GM23248 (cell line): ENCODE data around the gene CYGB. TPM values are rescaled to one million over a fixed set of nuclear protein-coding genes. Genes with fewer than 3 reads are reported as not detected.

ENCODE experiments used
- DNase-seq: peaks from one replicate; pipeline ENCODE4 v3.0.0-alpha.2; 2015
- H2AFZ ChIP-seq: fragments of 200-600 bp; sonication (generic); 2 replicates; pipeline ENCODE4 v1.6.1; 2016; ENCODE audit warnings: antibody characterized with exemption
- H3F3A ChIP-seq: fragments of 200-600 bp; sonication (generic); 2 replicates; pipeline ENCODE4 v1.6.1; 2016; ENCODE audit warnings: mild to moderate bottlenecking, antibody characterized with exemption, mixed run types; ENCODE audit not compliant: insufficient read depth
- H3K27ac ChIP-seq: fragments of 200-600 bp; sonication (generic); 2 replicates; pipeline ENCODE4 v1.5.1; 2016; ENCODE audit warnings: mild to moderate bottlenecking
- H3K27me3 ChIP-seq: fragments of 200-600 bp; sonication (generic); replicated peaks from 2 replicates; pipeline ENCODE4 v1.6.1; 2016; ENCODE audit warnings: mild to moderate bottlenecking; ENCODE audit not compliant: insufficient read depth
- H3K36me3 ChIP-seq: fragments of 200-600 bp; sonication (generic); 2 replicates; pipeline ENCODE4 v1.6.1; 2016; ENCODE audit warnings: low read depth, mild to moderate bottlenecking
- H3K4me1 ChIP-seq: fragments of 200-600 bp; sonication (generic); 2 replicates; pipeline ENCODE4 v1.6.1; 2016; ENCODE audit warnings: mild to moderate bottlenecking; ENCODE audit not compliant: insufficient read depth
- H3K4me2 ChIP-seq: fragments of 200-600 bp; sonication (generic); one replicate; pipeline ENCODE4 v1.6.1; 2016; ENCODE audit warnings: mild to moderate bottlenecking; ENCODE audit not compliant: unreplicated experiment
- H3K4me3 ChIP-seq: fragments of 200-600 bp; sonication (generic); 2 replicates; pipeline ENCODE4 v1.5.1; 2016; ENCODE audit warnings: mild to moderate bottlenecking
- H3K79me2 ChIP-seq: fragments of 200-600 bp; sonication (generic); 2 replicates; pipeline ENCODE4 v1.6.1; 2016; ENCODE audit warnings: mild to moderate bottlenecking; ENCODE audit not compliant: insufficient read depth
- H3K9ac ChIP-seq: fragments of 200-600 bp; sonication (generic); 2 replicates; pipeline ENCODE4 v1.6.1; 2016; ENCODE audit warnings: mild to moderate bottlenecking
- H3K9me2 ChIP-seq: fragments of 200-600 bp; sonication (generic); 2 replicates; pipeline ENCODE4 v1.6.1; 2016; ENCODE audit warnings: mixed run types, mild to moderate bottlenecking, moderate library complexity; ENCODE audit not compliant: insufficient read depth
- H3K9me3 ChIP-seq: fragments of 200-600 bp; sonication (generic); one replicate; pipeline ENCODE4 v1.6.1; 2017; ENCODE audit warnings: low read depth
- H4K20me1 ChIP-seq: fragments of 200-600 bp; sonication (generic); 2 replicates; pipeline ENCODE4 v1.6.0; 2016; ENCODE audit not compliant: insufficient read depth
- EZH2 ChIP-seq: fragments of 200-600 bp; sonication (generic); IDR thresholded peaks from 2 replicates; pipeline ENCODE4 v1.6.1; 2018; ENCODE audit warnings: antibody characterized with exemption, mild to moderate bottlenecking; ENCODE audit not compliant: insufficient read depth, poor library complexity, severe bottlenecking
- EZH2phosphoT487 ChIP-seq: fragments of 200-600 bp; sonication (generic); IDR thresholded peaks from 2 replicates; pipeline ENCODE4 v1.6.1; 2018; ENCODE audit warnings: antibody characterized with exemption, moderate library complexity, mild to moderate bottlenecking, low read depth; ENCODE audit not compliant: insufficient read depth
- WGBS, 2 experiments: methylation state at CpG; one replicate each; pipeline ENCODE4 v1.1.6; 2015 to 2017; ENCODE audit warnings: low lambda C conversion rate in 2 of 2, low coverage in 1 of 2; ENCODE audit errors: missing lambda C conversion rate in 2 of 2; 5-methylcytosine and 5-hydroxymethylcytosine counted together
- in situ Hi-C: fragments of 300-500 bp; cut with MboI; formaldehyde crosslinking; loops from 2 replicates; pipeline ENCODE4 v1.15.0; 2020
- polyA plus RNA-seq: library from polyadenylated mRNA; unstranded; fragments of >200 nt; fragmentation: Nextera tagmentation; extraction: Ambion mirVana; gene quantifications from 2 replicates; pipeline ENCODE4 v1.2.1, GENCODE V29; 2016
- total RNA-seq: library from RNA; depleted of rRNA; stranded (reverse); fragments of >200 nt; shearing (Covaris generic); gene quantifications from 2 replicates; pipeline ENCODE4 v1.2.3, GENCODE V29; 2014

CYGB gene
- total and polyA plus RNA-seq, 2 experiments from 2014 or later: 1.1 to 8.3 TPM

DNA sequence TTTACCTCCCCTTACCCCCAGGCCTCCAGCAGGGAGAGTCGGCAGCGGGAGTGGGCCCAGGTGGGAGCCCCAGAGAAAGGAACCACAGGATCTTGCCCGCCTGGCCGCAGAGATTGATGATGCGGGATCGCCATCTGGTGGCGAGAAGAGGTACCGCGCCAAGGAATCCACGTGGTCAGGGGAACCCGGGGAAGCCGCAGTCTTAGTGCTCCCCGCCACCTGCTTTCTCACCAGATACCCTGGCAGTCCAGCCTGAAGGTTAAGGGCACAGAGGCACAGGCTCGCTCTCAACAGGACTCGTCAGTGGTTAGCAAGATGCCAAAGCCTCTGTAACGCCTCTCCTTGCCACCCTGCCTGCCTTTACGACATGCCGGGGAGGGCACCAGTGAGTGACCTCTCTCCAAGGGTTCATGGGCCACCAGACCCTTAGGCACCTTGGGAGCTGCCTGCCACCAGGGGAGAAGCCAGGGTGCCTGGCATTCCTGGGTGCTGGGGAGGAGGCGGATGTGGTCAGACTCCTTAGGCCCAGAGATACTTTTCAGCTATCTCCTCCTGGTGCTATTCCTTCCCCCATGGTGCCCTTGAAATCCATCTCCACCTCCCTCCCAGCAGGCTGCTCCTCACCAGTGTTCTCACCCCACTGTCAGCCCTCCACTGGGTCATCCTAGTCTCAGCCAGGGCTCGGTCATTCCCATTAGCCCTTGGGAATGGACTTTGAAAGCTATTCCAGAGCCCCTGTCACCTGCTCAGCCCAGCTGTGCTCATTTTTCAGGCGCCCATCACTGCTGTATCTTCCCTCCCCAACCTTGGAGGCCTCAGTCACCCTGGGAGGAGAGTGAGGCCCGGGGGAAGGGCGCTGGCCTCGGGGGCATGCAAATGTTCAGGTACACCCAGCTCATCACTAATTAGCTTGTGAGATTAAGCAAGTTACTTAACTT is 30.8 kb downstream of the CYGB start:
- in situ Hi-C loops: loop anchor here (5.0 kb wide), 1 partner anchor 39 kb away; the partner anchor contains the start of gene AANAT
- Histone ChIP-seq H3K4me3 (no peak overlapping the region), H3K27ac (no peak overlapping the region), H3K27me3 (no peaks in the 10 kb centered on the region), H3K79me2 (no peaks in the 10 kb centered on the region), H3K4me2 (no peak overlapping the region), H3F3A (no peaks in the 10 kb centered on the region), H3K9ac (no peak overlapping the region), H3K9me3 (no peaks in the 10 kb centered on the region), H4K20me1 (no peaks in the 10 kb centered on the region), H2AFZ (peak overlapping the region; percentile 58; the same call in 1 of the 2 replicates), H3K36me3 (no peaks in the 10 kb centered on the region), H3K9me2 (no peaks in the 10 kb centered on the region), H3K4me1 (peaks cover 9% of the 10 kb centered on the region; the same call in 1 of the 2 replicates)
- DNase-seq: peak; percentile 78
- 28 to 31% methylated on average over 24 of the region's 24 CpGs for WGBS, 2 experiments
- TF ChIP-seq EZH2 (no peak), EZH2phosphoT487 (no peak)

DNA sequence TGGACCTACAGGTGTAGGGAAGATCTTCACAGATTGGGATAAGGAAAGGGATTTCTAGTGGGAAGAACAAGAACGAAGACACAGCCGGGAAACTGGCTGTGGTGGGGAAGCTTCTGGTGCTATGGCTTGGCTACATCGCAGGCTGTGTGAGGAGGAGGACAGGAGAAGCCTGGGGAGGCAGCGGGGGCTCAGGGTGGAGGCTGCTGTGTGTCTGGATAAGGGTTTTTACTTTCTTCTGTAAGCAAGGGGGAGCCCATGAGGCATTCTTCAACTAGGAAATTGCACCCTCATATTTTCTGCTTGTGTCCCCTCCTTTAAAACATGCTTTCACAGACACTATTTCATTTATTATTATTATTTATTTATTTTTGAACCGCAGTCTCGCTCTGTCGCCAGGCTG is 33.4 kb downstream of the CYGB start:
- Histone ChIP-seq H3K9me3 (no peaks in the 10 kb centered on the region), H3K9ac (no peak overlapping the region), H3K4me3 (no peak overlapping the region), H3K4me1 (no peaks in the 10 kb centered on the region; the same call in 1 of the 2 replicates), H3K79me2 (no peaks in the 10 kb centered on the region), H4K20me1 (no peaks in the 10 kb centered on the region), H3K27ac (no peak overlapping the region), H3F3A (peaks cover 3% of the 10 kb centered on the region; the same call in 1 of the 2 replicates), H3K27me3 (no peaks in the 10 kb centered on the region), H3K36me3 (no peaks in the 10 kb centered on the region), H2AFZ (no peak overlapping the region), H3K4me2 (no peak overlapping the region), H3K9me2 (no peaks in the 10 kb centered on the region)
- no peak for DNase-seq
- in situ Hi-C loops: no loop called here
- TF ChIP-seq EZH2phosphoT487 (no peak), EZH2 (no peak)
- WGBS, 2 experiments: 85 to 91% methylated on average over 7 of the region's 7 CpGs

DNA sequence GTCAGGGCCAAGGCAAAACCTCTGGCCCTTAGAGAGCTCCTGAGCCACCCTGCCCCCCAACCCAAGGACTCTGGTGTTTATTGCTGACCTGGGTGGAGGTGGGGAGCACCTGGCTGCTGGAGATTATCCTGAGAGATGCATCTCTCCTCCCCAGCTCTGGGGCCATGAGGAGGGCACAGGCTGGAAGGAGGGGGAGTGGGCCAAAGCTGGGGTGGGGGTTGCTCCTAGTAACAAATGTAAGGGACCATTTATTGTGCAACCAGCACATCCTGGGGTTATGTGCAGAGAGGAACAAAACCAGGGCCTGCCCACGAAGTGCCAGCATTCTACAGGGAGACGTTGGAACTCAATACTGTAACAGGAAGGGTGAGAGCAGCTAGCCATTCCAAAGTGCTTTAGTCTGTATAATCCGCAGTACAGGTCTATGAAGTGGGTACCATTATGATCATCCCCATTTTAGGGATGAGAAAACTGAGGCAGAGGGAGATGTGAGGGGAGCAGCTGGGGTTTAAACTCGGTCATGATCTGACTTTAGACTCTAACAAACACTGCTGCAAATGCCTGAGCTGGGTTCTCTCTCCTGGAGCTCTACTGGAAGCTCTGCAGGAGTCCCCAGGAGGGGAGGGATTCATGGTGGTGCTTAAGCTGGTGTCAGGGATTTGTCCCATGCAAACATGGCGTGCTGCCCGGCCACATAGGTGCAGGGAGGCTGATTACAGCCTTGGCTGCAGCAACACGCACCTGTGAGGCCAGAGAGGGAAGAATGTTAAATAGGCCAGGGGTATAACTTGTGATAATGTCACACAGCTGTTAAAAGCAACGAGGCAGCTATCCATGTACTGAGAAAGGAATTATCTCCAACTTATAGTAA is 34.9 kb downstream of the CYGB start:
- Histone ChIP-seq H3K9ac (no peak overlapping the region), H3K4me3 (no peak overlapping the region), H2AFZ (peak overlapping the region; percentile 83; the same call in 1 of the 2 replicates), H3K27me3 (no peaks in the 10 kb centered on the region), H3K4me2 (no peak overlapping the region), H3K27ac (no peak overlapping the region), H3K36me3 (no peaks in the 10 kb centered on the region), H3K9me2 (no peaks in the 10 kb centered on the region), H4K20me1 (no peaks in the 10 kb centered on the region), H3K9me3 (no peaks in the 10 kb centered on the region), H3K4me1 (peaks cover 9% of the 10 kb centered on the region), H3K79me2 (peaks cover 2% of the 10 kb centered on the region), H3F3A (peaks cover 6% of the 10 kb centered on the region; the same call in 1 of the 2 replicates)
- in situ Hi-C loops: no loop called here
- DNase-seq: no peak
- no peak for TF ChIP-seq EZH2
- no peak for TF ChIP-seq EZH2phosphoT487
- 77 to 82% methylated on average over 8 of the region's 8 CpGs for WGBS, 2 experiments

DNA sequence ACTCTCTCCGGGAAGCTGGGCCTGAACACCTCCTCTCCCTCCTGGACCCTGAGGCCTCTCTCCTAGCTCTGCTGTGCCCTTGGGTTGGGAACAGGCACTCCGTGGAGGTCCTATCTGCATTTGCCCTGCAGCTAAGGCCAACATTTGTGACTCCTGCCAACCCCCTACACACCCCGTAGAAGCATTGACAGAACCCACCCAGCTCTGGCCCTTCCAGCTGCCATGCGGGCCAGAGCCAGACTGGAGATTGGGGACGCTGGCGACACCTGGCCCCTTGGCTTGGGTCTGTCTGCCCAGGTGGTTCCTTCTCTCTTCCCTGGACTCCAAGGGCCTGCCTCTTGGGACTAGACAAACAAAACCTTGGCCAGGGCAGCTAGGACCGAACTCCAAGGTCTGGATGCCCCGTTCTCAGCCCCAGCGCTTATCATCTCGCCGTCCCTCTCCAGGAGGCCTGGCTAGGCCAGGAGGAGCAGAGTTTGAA is 35.6 kb downstream of the CYGB start:
- Histone ChIP-seq H3K27me3 (no peaks in the 10 kb centered on the region), H3K9ac (peak overlapping the region; percentile 68), H2AFZ (peak overlapping the region; percentile 83), H4K20me1 (no peaks in the 10 kb centered on the region), H3K4me3 (peak overlapping the region; percentile 74), H3K4me1 (peaks cover 9% of the 10 kb centered on the region), H3K36me3 (no peaks in the 10 kb centered on the region), H3F3A (peaks cover 6% of the 10 kb centered on the region; the same call in 1 of the 2 replicates), H3K79me2 (peaks cover 5% of the 10 kb centered on the region), H3K27ac (no peak overlapping the region), H3K9me2 (no peaks in the 10 kb centered on the region), H3K4me2 (peak overlapping the region; percentile 63), H3K9me3 (no peaks in the 10 kb centered on the region)
- no peak for DNase-seq
- in situ Hi-C loops: no loop called here
- TF ChIP-seq EZH2phosphoT487 (no peak), EZH2 (no peak)
- WGBS, 2 experiments: 88 to 90% methylated on average over 11 of the region's 11 CpGs
